HCT116 (cell line): ENCODE measurements around the gene ADGRB3.

ENCODE experiments used
- CTCF ChIP-seq, 3 experiments: fragments of 200-600 bp in 1 of 3; sonication (generic) in 1 of 3; IDR thresholded peaks in 2 of 3; conservative IDR thresholded peaks in 1 of 3; 2 replicates each; pipeline ENCODE4 v1.5.1; 2012 to 2017; ENCODE audit warnings: low read depth in 2 of 3, low read length in 2 of 3, antibody characterized with exemption in 1 of 3, borderline replicate concordance in 1 of 3, control low read depth in 1 of 3, mild to moderate bottlenecking in 1 of 3, mixed read lengths in 1 of 3, mixed run types in 1 of 3, moderate library complexity in 1 of 3; ENCODE audit not compliant: insufficient read depth in 1 of 3
- ELF1 ChIP-seq: IDR thresholded peaks from 2 replicates; pipeline ENCODE4 v1.6.1; 2012; ENCODE audit warnings: low read depth, borderline replicate concordance
- EZH2 ChIP-seq: fragments of 200-600 bp; sonication (generic); IDR thresholded peaks from 2 replicates; pipeline ENCODE4 v1.6.1; 2017; ENCODE audit warnings: antibody characterized with exemption, mixed run types
- EZH2phosphoT487 ChIP-seq: fragments of 200-600 bp; IDR thresholded peaks from 2 replicates; pipeline ENCODE4 v1.6.1; 2018; ENCODE audit warnings: antibody characterized with exemption, borderline replicate concordance
- POLR2AphosphoS5 ChIP-seq: IDR thresholded peaks from 2 replicates; pipeline ENCODE4 v1.6.1; 2011; ENCODE audit warnings: mild to moderate bottlenecking, low read depth, low read length, moderate library complexity
- RAD21 ChIP-seq: IDR thresholded peaks from 2 replicates; pipeline ENCODE4 v1.6.1; 2012; ENCODE audit warnings: low read depth, mild to moderate bottlenecking
- SIN3A ChIP-seq: IDR thresholded peaks from 2 replicates; pipeline ENCODE4 v1.6.1; 2012; ENCODE audit warnings: low read depth

GRCh38 chr6:69106511-69106910 is 471.4 kb downstream of the ADGRB3 start:
- no peak for TF ChIP-seq CTCF (IDR thresholded peaks at IDR 0.05 in 2 of 3, conservative IDR thresholded peaks at IDR 0.05 in 1 of 3; ENCODE audit: borderline replicate concordance in 1 of 3, insufficient read depth in 1 of 3, low read depth in 2 of 3, low read length in 2 of 3)
- TF ChIP-seq SIN3A = no peak
- TF ChIP-seq ELF1 = no peak
- no peak for TF ChIP-seq EZH2phosphoT487
- no peak for TF ChIP-seq EZH2
- TF ChIP-seq POLR2AphosphoS5 = no peak
- no peak for TF ChIP-seq RAD21
